Measurements from ENCODE around the gene CRELD1. TPM values are rescaled to one million over a fixed set of nuclear protein-coding genes. Genes with fewer than 3 reads are reported as not detected.
A peak's percentile ranks its signal among the peaks of the same experiment; 100 is the strongest.

Gene CRELD1
- total and polyA plus RNA-seq, 9 of the 15 experiments (the other 6 are each of a cell fraction or from before 2014, with no cell fraction given), result 3.3 to 25.8 (median 16.5) TPM

DNA sequence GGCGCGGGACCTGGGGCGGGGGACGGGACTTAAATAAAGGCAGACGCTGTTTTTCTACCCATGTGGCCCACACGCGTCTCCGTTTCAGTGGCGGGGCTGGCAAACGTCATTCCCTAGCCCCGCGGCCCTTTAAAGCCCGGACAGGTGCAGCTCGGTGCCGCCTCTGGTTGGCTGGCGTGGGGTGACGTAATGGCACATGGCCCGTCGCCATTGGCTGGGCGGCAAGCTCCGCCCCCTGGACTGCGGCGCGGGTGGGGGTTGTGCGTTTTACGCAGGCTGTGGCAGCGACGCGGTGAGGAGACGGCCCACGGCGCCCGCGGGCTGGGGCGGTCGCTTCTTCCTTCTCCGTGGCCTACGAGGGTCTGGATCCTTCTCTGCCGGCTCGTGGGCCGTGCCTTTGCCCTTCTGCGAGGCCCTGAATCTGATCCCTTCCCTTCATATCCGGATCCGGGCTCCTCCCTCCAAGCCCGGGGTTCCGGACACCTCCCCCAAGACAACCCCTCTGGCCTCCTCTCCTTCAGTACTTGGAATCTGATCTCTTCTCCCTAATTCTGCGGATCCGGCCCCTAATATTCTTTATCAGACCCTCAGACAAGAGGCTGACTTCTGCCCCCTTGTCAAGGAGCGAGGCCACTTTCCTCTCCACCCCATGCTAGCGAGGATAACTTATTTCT is at the start of gene CRELD1 (continued):
- TF ChIP-seq NR4A1 (CRISPR knock-in tag; IDR thresholded peaks at IDR 0.05) (0 out of 2 replicates have a peak, but pooled peaks have one; percentile 35), NR4A1 (tag; IDR thresholded peaks at IDR 0.05) (no peak), YBX1 (IDR thresholded peaks at IDR 0.05) (no peak), DACH1 (IDR thresholded peaks at IDR 0.05; ENCODE audit: partially characterized antibody) (no peak), ZNF174 (CRISPR knock-in tag; IDR thresholded peaks at IDR 0.05) (no peak), ZFP30 (CRISPR knock-in tag; IDR thresholded peaks at IDR 0.05; ENCODE audit: borderline replicate concordance) (no peak), DNMT1 (IDR thresholded peaks at IDR 0.05) (no peak), CBX2 (IDR thresholded peaks at IDR 0.05; ENCODE audit: insufficient read depth, low read length, poor library complexity, severe bottlenecking) (no peak), ZNF408 (CRISPR knock-in tag; IDR thresholded peaks at IDR 0.05; ENCODE audit: low read depth) (no peak), ZNF354B (CRISPR knock-in tag; IDR thresholded peaks at IDR 0.05) (no peak), BCL6 (CRISPR knock-in tag; IDR thresholded peaks at IDR 0.05) (no peak), ZNF668 (CRISPR knock-in tag; IDR thresholded peaks at IDR 0.05) (no peak), PML (IDR thresholded peaks at IDR 0.05; ENCODE audit: low read length) (peak; percentile 63; the same call in 1 of the 2 replicates), RFX7 (CRISPR knock-in tag; IDR thresholded peaks at IDR 0.05) (no peak), KLF10 (CRISPR knock-in tag; IDR thresholded peaks at IDR 0.05) (no peak), POLR2B (IDR thresholded peaks at IDR 0.05; ENCODE audit: low read depth, partially characterized antibody) (peak; percentile 90)
- TF ChIP-seq, protein P1, sequence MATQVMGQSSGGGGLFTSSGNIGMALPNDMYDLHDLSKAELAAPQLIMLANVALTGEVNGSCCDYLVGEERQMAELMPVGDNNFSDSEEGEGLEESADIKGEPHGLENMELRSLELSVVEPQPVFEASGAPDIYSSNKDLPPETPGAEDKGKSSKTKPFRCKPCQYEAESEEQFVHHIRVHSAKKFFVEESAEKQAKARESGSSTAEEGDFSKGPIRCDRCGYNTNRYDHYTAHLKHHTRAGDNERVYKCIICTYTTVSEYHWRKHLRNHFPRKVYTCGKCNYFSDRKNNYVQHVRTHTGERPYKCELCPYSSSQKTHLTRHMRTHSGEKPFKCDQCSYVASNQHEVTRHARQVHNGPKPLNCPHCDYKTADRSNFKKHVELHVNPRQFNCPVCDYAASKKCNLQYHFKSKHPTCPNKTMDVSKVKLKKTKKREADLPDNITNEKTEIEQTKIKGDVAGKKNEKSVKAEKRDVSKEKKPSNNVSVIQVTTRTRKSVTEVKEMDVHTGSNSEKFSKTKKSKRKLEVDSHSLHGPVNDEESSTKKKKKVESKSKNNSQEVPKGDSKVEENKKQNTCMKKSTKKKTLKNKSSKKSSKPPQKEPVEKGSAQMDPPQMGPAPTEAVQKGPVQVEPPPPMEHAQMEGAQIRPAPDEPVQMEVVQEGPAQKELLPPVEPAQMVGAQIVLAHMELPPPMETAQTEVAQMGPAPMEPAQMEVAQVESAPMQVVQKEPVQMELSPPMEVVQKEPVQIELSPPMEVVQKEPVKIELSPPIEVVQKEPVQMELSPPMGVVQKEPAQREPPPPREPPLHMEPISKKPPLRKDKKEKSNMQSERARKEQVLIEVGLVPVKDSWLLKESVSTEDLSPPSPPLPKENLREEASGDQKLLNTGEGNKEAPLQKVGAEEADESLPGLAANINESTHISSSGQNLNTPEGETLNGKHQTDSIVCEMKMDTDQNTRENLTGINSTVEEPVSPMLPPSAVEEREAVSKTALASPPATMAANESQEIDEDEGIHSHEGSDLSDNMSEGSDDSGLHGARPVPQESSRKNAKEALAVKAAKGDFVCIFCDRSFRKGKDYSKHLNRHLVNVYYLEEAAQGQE (IDR thresholded peaks at IDR 0.05; ENCODE audit: borderline replicate concordance), result no peak
- TF ChIP-seq, protein P1 (CRISPR knock-in tag; IDR thresholded peaks at IDR 0.05; ENCODE audit: low read depth), result no peak
- TF ChIP-seq, protein P2, sequence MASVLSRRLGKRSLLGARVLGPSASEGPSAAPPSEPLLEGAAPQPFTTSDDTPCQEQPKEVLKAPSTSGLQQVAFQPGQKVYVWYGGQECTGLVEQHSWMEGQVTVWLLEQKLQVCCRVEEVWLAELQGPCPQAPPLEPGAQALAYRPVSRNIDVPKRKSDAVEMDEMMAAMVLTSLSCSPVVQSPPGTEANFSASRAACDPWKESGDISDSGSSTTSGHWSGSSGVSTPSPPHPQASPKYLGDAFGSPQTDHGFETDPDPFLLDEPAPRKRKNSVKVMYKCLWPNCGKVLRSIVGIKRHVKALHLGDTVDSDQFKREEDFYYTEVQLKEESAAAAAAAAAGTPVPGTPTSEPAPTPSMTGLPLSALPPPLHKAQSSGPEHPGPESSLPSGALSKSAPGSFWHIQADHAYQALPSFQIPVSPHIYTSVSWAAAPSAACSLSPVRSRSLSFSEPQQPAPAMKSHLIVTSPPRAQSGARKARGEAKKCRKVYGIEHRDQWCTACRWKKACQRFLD (CRISPR knock-in tag; IDR thresholded peaks at IDR 0.05), result no peak; the same call in 1 of the 2 replicates
- TF ChIP-seq, protein P3, sequence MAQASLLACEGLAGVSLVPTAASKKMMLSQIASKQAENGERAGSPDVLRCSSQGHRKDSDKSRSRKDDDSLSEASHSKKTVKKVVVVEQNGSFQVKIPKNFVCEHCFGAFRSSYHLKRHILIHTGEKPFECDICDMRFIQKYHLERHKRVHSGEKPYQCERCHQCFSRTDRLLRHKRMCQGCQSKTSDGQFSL (CRISPR knock-in tag; IDR thresholded peaks at IDR 0.05), result peak; percentile 71
- TF ChIP-seq, protein P3 (tag; IDR thresholded peaks at IDR 0.05), result no peak
